HEK293T (cell line): ENCODE measurements around the gene TCHHL1.

ENCODE experiments used
- ARNT ChIP-seq: fragments of 450-650 bp; IDR thresholded peaks from 2 replicates; pipeline ENCODE4 v1.6.1; 2017; ENCODE audit warnings: mild to moderate bottlenecking
- HDGF ChIP-seq: fragments of 450-650 bp; IDR thresholded peaks from 2 replicates; pipeline ENCODE4 v1.6.1; 2017; ENCODE audit warnings: antibody characterized with exemption, borderline replicate concordance
- SP1 ChIP-seq: fragments of 450-650 bp; IDR thresholded peaks from 2 replicates; pipeline ENCODE4 v1.6.1; 2017

DNA sequence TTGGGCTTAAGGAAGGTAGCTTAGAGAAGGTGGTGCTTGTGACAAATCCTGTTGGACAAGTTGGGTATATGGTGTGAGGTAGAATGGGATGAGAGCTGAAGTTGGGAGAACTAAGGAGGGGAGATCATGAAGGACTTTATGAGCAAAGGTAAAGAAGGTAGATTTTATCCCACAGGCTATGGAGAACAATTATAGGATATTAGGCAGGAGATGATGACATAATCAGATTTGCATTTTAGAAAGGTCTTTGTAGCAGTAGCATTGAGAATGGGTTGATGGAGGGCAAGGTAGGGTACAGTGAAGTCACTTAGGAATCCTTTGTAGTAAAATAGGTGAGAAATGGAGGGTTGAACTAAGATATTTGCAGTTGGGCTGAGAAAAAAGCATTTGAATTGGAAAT lies 41.3 kb upstream of the TCHHL1 start:
- no peak for TF ChIP-seq HDGF
- no peak for TF ChIP-seq ARNT
- no peak for TF ChIP-seq SP1
